GM23338 (cell line): Measurements from ENCODE around the gene VPREB3. TPM values are rescaled to one million over a fixed set of nuclear protein-coding genes. Genes with fewer than 3 reads are reported as not detected.

Experiments
- ATAC-seq: fragments of 200-7000 bp; cut with Tn5 transposase; 3 replicates; pipeline ENCODE4 v1.9.1; 2020
- DNase-seq: peaks from one replicate; pipeline ENCODE4 v3.0.0-alpha.2; 2015; ENCODE audit warnings: low spot score
- H2AFZ ChIP-seq: fragments of 200-600 bp; sonication (generic); 2 replicates; pipeline ENCODE4 v1.8.0; 2016; ENCODE audit warnings: antibody characterized with exemption, mild to moderate bottlenecking, moderate library complexity
- H3F3A ChIP-seq: fragments of 200-600 bp; sonication (generic); replicated peaks from 2 replicates; pipeline ENCODE4 v1.8.0; 2017; ENCODE audit warnings: antibody characterized with exemption, mixed run types, low read depth
- H3K27ac ChIP-seq: fragments of 200-600 bp; sonication (generic); 2 replicates; pipeline ENCODE4 v1.6.1; 2016; ENCODE audit warnings: low read depth
- H3K27me3 ChIP-seq: fragments of 200-600 bp; sonication (generic); 2 replicates; pipeline ENCODE4 v1.8.0; 2016; ENCODE audit warnings: mild to moderate bottlenecking, mixed run types, moderate library complexity; ENCODE audit not compliant: insufficient read depth
- H3K36me3 ChIP-seq: fragments of 200-600 bp; sonication (generic); 2 replicates; pipeline ENCODE4 v1.8.0; 2016; ENCODE audit warnings: mild to moderate bottlenecking; ENCODE audit not compliant: insufficient read depth
- H3K4me1 ChIP-seq: fragments of 200-600 bp; sonication (generic); 2 replicates; pipeline ENCODE4 v1.8.0; 2016; ENCODE audit warnings: mild to moderate bottlenecking, moderate library complexity; ENCODE audit not compliant: insufficient read depth
- H3K4me2 ChIP-seq: fragments of 200-600 bp; sonication (generic); 2 replicates; pipeline ENCODE4 v1.7.1; 2017; ENCODE audit warnings: mixed run types
- H3K4me3 ChIP-seq: fragments of 200-600 bp; sonication (generic); 2 replicates; pipeline ENCODE4 v1.6.1; 2016; ENCODE audit warnings: mixed run types
- H3K79me2 ChIP-seq: fragments of 200-600 bp; sonication (generic); replicated peaks from 2 replicates; pipeline ENCODE4 v1.8.0; 2017; ENCODE audit warnings: mild to moderate bottlenecking; ENCODE audit not compliant: insufficient read depth
- H3K9me2 ChIP-seq: fragments of 200-600 bp; sonication (generic); 2 replicates; pipeline ENCODE4 v1.8.0; 2017; ENCODE audit not compliant: insufficient read depth
- H4K20me1 ChIP-seq: fragments of 200-600 bp; sonication (generic); replicated peaks from 2 replicates; pipeline ENCODE4 v1.8.0; 2017; ENCODE audit warnings: mild to moderate bottlenecking; ENCODE audit not compliant: insufficient read depth
- H3K27ac Mint-ChIP-seq: 2 replicates; pipeline ENCODE4 v1.8.0; 2020; ENCODE audit warnings: inconsistent platforms, mild to moderate bottlenecking, moderate library complexity, mixed read lengths
- H3K27me3 Mint-ChIP-seq: 3 replicates; pipeline ENCODE4 v1.8.0; 2022; ENCODE audit warnings: low read depth, mild to moderate bottlenecking, moderate library complexity, mixed read lengths, inconsistent platforms; ENCODE audit not compliant: insufficient read depth, poor library complexity
- H3K36me3 Mint-ChIP-seq: 3 replicates; pipeline ENCODE4 v1.8.0; 2021; ENCODE audit warnings: low read depth, mild to moderate bottlenecking, inconsistent platforms, moderate library complexity, mixed read lengths
- H3K4me1 Mint-ChIP-seq: 3 replicates; pipeline ENCODE4 v1.8.0; 2020; ENCODE audit warnings: mild to moderate bottlenecking, inconsistent platforms, mixed read lengths
- H3K4me3 Mint-ChIP-seq: 3 replicates; pipeline ENCODE4 v1.8.0; 2021; ENCODE audit warnings: moderate library complexity, mild to moderate bottlenecking, inconsistent platforms, mixed read lengths
- H3K9me3 Mint-ChIP-seq: 3 replicates; pipeline ENCODE4 v1.8.0; 2020; ENCODE audit warnings: moderate library complexity, mild to moderate bottlenecking, inconsistent platforms, mixed read lengths
- CTCF ChIP-seq, 2 experiments: fragments of 200-600 bp in 1 of 2; sonication (generic) in 1 of 2; conservative IDR thresholded peaks; 2 replicates each; pipeline versions ENCODE4 v1.5.1 to v1.6.1; 2016 to 2017; ENCODE audit warnings: antibody characterized with exemption in 2 of 2, low read depth in 2 of 2, mild to moderate bottlenecking in 2 of 2, moderate library complexity in 1 of 2
- JUNB ChIP-seq: IDR thresholded peaks from one replicate; pipeline ENCODE4 v1.6.1; 2016; ENCODE audit warnings: antibody characterized with exemption; ENCODE audit not compliant: unreplicated experiment
- NANOG ChIP-seq: IDR thresholded peaks from 2 replicates; pipeline ENCODE4 v1.6.1; 2016; ENCODE audit warnings: antibody characterized with exemption, borderline replicate concordance
- POLR2AphosphoS5 ChIP-seq: IDR thresholded peaks from 2 replicates; pipeline ENCODE4 v1.6.1; 2016; ENCODE audit warnings: antibody characterized with exemption, low read depth
- REST ChIP-seq: IDR thresholded peaks from one replicate; pipeline ENCODE4 v1.6.1; 2018; ENCODE audit warnings: antibody characterized with exemption; ENCODE audit not compliant: unreplicated experiment
- STAT1 ChIP-seq: IDR thresholded peaks from one replicate; pipeline ENCODE4 v1.6.1; 2016; ENCODE audit warnings: antibody characterized with exemption; ENCODE audit not compliant: unreplicated experiment
- ZNF331 ChIP-seq: fragments of 250-450 bp; sonication (Bioruptor Pico); IDR thresholded peaks from 2 replicates; pipeline ENCODE4 v1.5.0; 2020; ENCODE audit warnings: low read depth, mild to moderate bottlenecking, moderate library complexity
- ZNF462 ChIP-seq: fragments of 250-450 bp; sonication (Bioruptor Pico); IDR thresholded peaks from 2 replicates; pipeline ENCODE4 v1.5.0; 2020; ENCODE audit warnings: mild to moderate bottlenecking, moderate library complexity
- polyA plus RNA-seq: library from polyadenylated mRNA; unstranded; fragments of >200 nt; fragmentation: Nextera tagmentation; extraction: Ambion mirVana; gene quantifications from 2 replicates; pipeline ENCODE4 v1.2.1, GENCODE V29; 2016
- total RNA-seq: library from RNA; depleted of rRNA; stranded (reverse); fragments of >200 nt; shearing (Covaris generic); gene quantifications from 2 replicates; pipeline ENCODE4 v1.2.3, GENCODE V29; 2014

VPREB3 gene
- total and polyA plus RNA-seq, 2 experiments from 2014 or later: 1.1 TPM; not detected in 1

- TF ChIP-seq ZNF462 (CRISPR knock-in tag) (no peak), NANOG (no peak), STAT1 (no peak)
Observed at GRCh38 chr22:23789121-23789520, 34.9 kb upstream of the VPREB3 start (continued).

GRCh38 chr22:23787910-23788309 is 33.7 kb upstream of the VPREB3 start:
- Histone ChIP-seq H3K4me1 (peaks cover 27% of the 10 kb centered on the region), H3K79me2 (peaks cover 56% of the 10 kb centered on the region), H3K27ac (no peak overlapping the region), H2AFZ (no peak overlapping the region), H3K9me2 (no peaks in the 10 kb centered on the region), H3K27me3 (no peaks in the 10 kb centered on the region), H3K36me3 (no peaks in the 10 kb centered on the region), H4K20me1 (peaks cover 29% of the 10 kb centered on the region), H3K4me3 (peak overlapping the region; percentile 97), H3K4me2 (peak overlapping the region; percentile 97), H3F3A (0 out of 2 replicates have a peak, but pooled peaks cover 13% of the 10 kb centered on the region)
- Mint-ChIP-seq H3K27ac (no peak overlapping the region), H3K4me1 (peaks cover 26% of the 10 kb centered on the region), H3K4me3 (peak overlapping the region; percentile 96), H3K9me3 (no peaks in the 10 kb centered on the region), H3K36me3 (peaks cover 21% of the 10 kb centered on the region), H3K27me3 (peaks cover 6% of the 10 kb centered on the region)
- no peak for TF ChIP-seq JUNB
- DNase-seq (no peak), ATAC-seq (no peak)

- Histone ChIP-seq H3F3A (0 out of 2 replicates have a peak, but pooled peaks cover 13% of the 10 kb centered on the region), H3K4me1 (peaks cover 27% of the 10 kb centered on the region), H2AFZ (no peak overlapping the region), H3K36me3 (no peaks in the 10 kb centered on the region), H3K9me2 (no peaks in the 10 kb centered on the region), H3K27ac (peak overlapping the region; percentile 62), H4K20me1 (peaks cover 29% of the 10 kb centered on the region), H3K27me3 (no peaks in the 10 kb centered on the region), H3K4me3 (peak overlapping the region; percentile 97), H3K79me2 (peaks cover 52% of the 10 kb centered on the region), H3K4me2 (peak overlapping the region; percentile 97)
- Mint-ChIP-seq H3K36me3 (peaks cover 17% of the 10 kb centered on the region), H3K4me3 (peak overlapping the region; percentile 96), H3K27me3 (peaks cover 6% of the 10 kb centered on the region), H3K9me3 (no peaks in the 10 kb centered on the region), H3K4me1 (peaks cover 26% of the 10 kb centered on the region), H3K27ac (peak overlapping the region; percentile 83; the same call in 1 of the 2 replicates)
- DNase-seq: no peak
- ATAC-seq: peak; percentile 18
- TF ChIP-seq POLR2AphosphoS5: no peak
- TF ChIP-seq REST: no peak
- no peak for TF ChIP-seq CTCF (conservative IDR thresholded peaks at IDR 0.05; ENCODE audit: low read depth in 2 of 2)
- TF ChIP-seq ZNF331 (CRISPR knock-in tag): no peak
Observed at GRCh38 chr22:23787600-23787896, 33.3 kb upstream of the VPREB3 start.
